NB4 (cell line): ENCODE results near the gene DUSP10.

Experiments used
- CTCF ChIP-seq: IDR thresholded peaks from one replicate; pipeline ENCODE4 v1.5.1; 2012; ENCODE audit warnings: low read depth, low read length
- POLR2A ChIP-seq: IDR thresholded peaks from 2 replicates; pipeline ENCODE4 v1.6.1; 2011; ENCODE audit warnings: mild to moderate bottlenecking; ENCODE audit not compliant: insufficient read length; ENCODE audit errors: extremely low read depth

- TF ChIP-seq CTCF (no peak), POLR2A (no peak)
Measured at GRCh38 chr1:221722254-221723017, 19.5 kb downstream of the DUSP10 start.
